Keratinocyte (primary cell): ENCODE measurements around the gene PIBF1. TPM values are rescaled to one million over a fixed set of nuclear protein-coding genes. Genes with fewer than 3 reads are reported as not detected.
A peak's percentile ranks its signal among the peaks of the same experiment; 100 is the strongest.

ENCODE experiments used
- DNase-seq: peaks from one replicate; pipeline ENCODE4 v3.0.0-alpha.2; 2011; ENCODE audit warnings: low read depth, missing footprints, low spot score
- FAIRE-seq: peaks from 2 replicates; lab custom pipeline; 2011; peaks lifted over from hg19 to GRCh38; lab: Jason Lieb, UNC
- H2AFZ ChIP-seq: 2 replicates; pipeline ENCODE4 v1.6.0; 2012; ENCODE audit warnings: low read length, control low read depth, inconsistent platforms; ENCODE audit not compliant: control insufficient read depth
- H3K27ac ChIP-seq: 2 replicates; pipeline ENCODE4 v1.5.1; 2011; ENCODE audit warnings: low read length; ENCODE audit not compliant: control insufficient read depth, insufficient read depth
- H3K27me3 ChIP-seq: 3 replicates; pipeline ENCODE4 v1.6.0; 2011; ENCODE audit warnings: low read length; ENCODE audit not compliant: control insufficient read depth, insufficient read depth; ENCODE audit errors: extremely low read depth
- H3K36me3 ChIP-seq, 2 experiments: 2 replicates in 1 of 2; 3 replicates in 1 of 2; pipeline ENCODE4 v1.5.1; 2011; ENCODE audit warnings: low read length in 2 of 2, mild to moderate bottlenecking in 1 of 2; ENCODE audit not compliant: control insufficient read depth in 2 of 2, insufficient read depth in 2 of 2; ENCODE audit errors: extremely low read depth in 1 of 2
- H3K4me1 ChIP-seq: 3 replicates; pipeline ENCODE4 v1.5.1; 2011; ENCODE audit warnings: low read length; ENCODE audit not compliant: control insufficient read depth, insufficient read depth; ENCODE audit errors: extremely low read depth
- H3K4me2 ChIP-seq: 3 replicates; pipeline ENCODE4 v1.6.0; 2011; ENCODE audit warnings: low read depth, low read length; ENCODE audit not compliant: control insufficient read depth, insufficient read depth; ENCODE audit errors: extremely low read depth
- H3K4me3 ChIP-seq, 3 experiments: fragments of 200-600 bp in 1 of 3; sonication (generic) in 1 of 3; 2 replicates in 2 of 3; 3 replicates in 1 of 3; pipeline ENCODE4 v1.5.1; 2011 to 2016; ENCODE audit warnings: low read length in 3 of 3, mild to moderate bottlenecking in 3 of 3, control low read depth in 2 of 3, inconsistent platforms in 1 of 3, low read depth in 1 of 3, mixed read lengths in 1 of 3, mixed run types in 1 of 3, moderate library complexity in 1 of 3; ENCODE audit not compliant: control insufficient read depth in 2 of 3, insufficient read depth in 2 of 3; ENCODE audit errors: extremely low read depth in 1 of 3
- H3K79me2 ChIP-seq: 2 replicates; pipeline ENCODE4 v1.6.0; 2012; ENCODE audit warnings: low read length; ENCODE audit not compliant: control insufficient read depth, insufficient read depth
- H3K9ac ChIP-seq: 3 replicates; pipeline ENCODE4 v1.6.0; 2011; ENCODE audit warnings: low read length; ENCODE audit not compliant: control insufficient read depth, insufficient read depth; ENCODE audit errors: extremely low read depth
- H3K9me1 ChIP-seq: 3 replicates; pipeline ENCODE4 v1.6.0; 2011; ENCODE audit warnings: low read length; ENCODE audit not compliant: control insufficient read depth, insufficient read depth; ENCODE audit errors: extremely low read depth
- H3K9me3 ChIP-seq: 2 replicates; pipeline ENCODE4 v1.5.1; 2012; ENCODE audit warnings: low read depth, low read length; ENCODE audit not compliant: control insufficient read depth
- H4K20me1 ChIP-seq: 3 replicates; pipeline ENCODE4 v1.6.0; 2011; ENCODE audit warnings: low read length; ENCODE audit not compliant: control insufficient read depth, insufficient read depth; ENCODE audit errors: extremely low read depth
- EZH2 ChIP-seq: IDR thresholded peaks from one replicate; pipeline ENCODE4 v1.6.1; 2012; ENCODE audit warnings: inconsistent platforms, mild to moderate bottlenecking, low read length, moderate library complexity
- dilution Hi-C: fragments of 300-500 bp; cut with MboI; formaldehyde crosslinking; loops from one replicate; pipeline ENCODE4 v1.7.0; 2020; ENCODE audit warnings: low sequenced_read_pairs; ENCODE audit not compliant: extremely low pct_ligation_motif_present
- polyA plus RNA-seq, 5 experiments: library from polyadenylated mRNA; depleted of rRNA in 3 of 5; stranded (reverse) in 3 of 5; stranded (forward) in 1 of 5; unstranded in 1 of 5; fragments of >200 nt; gene quantifications; 1 replicate in 1 of 5; 2 replicates in 3 of 5; 3 replicates in 1 of 5; pipeline versions ENCODE4 v1.2.1 to v1.2.3, GENCODE V29; 2011 to 2012; ENCODE audit warnings: missing spikeins in 2 of 5, low read depth in 1 of 5, low replicate concordance in 1 of 5
- TF ChIP-seq, protein P1 (sequence below), 3 experiments: IDR thresholded peaks in 1 of 3; conservative IDR thresholded peaks in 1 of 3; optimal IDR thresholded peaks in 1 of 3; 2 replicates in 2 of 3; 3 replicates in 1 of 3; pipeline versions ENCODE3 to v1.5.1; 2011; ENCODE audit warnings: low read length in 3 of 3, mild to moderate bottlenecking in 3 of 3, moderate library complexity in 2 of 3, control low read depth in 1 of 3, inconsistent platforms in 1 of 3; ENCODE audit not compliant: insufficient read depth in 2 of 3; ENCODE audit errors: extremely low read depth in 1 of 3

Gene PIBF1
- polyA plus RNA-seq, 1 donor (not counting 4 experiments of a cell fraction or from before 2014, with no cell fraction given) = 9.1 TPM

DNA sequence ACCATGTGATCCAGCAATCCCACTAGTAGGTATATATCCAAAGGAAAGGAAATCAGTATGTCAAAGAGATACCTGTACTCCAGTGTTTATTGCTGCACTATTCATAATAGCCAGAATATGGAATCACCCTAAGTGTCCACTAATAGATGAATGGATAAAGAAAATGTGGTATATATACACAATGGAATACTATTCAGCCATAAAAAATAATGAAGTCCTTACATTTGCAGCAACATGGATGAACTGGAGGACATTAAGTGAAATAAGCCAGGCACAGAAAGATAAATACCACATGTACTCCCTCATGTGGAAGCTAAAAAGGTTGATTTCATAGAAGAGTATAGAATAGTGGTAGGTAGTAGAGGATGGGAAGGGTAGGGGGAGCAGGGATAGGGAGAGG is 30.7 kb upstream of the PIBF1 start:
- H4K20me1 ChIP-seq = no peaks in the 10 kb centered on the region
- DNase-seq = no peak
- H3K4me2 ChIP-seq = no peak overlapping the region
- dilution Hi-C loops = no loop called here
- no peak overlapping the region for H3K27ac ChIP-seq
- H2AFZ ChIP-seq = no peak overlapping the region
- H3K4me1 ChIP-seq = peaks cover 6% of the 10 kb centered on the region
- TF ChIP-seq, protein P1, sequence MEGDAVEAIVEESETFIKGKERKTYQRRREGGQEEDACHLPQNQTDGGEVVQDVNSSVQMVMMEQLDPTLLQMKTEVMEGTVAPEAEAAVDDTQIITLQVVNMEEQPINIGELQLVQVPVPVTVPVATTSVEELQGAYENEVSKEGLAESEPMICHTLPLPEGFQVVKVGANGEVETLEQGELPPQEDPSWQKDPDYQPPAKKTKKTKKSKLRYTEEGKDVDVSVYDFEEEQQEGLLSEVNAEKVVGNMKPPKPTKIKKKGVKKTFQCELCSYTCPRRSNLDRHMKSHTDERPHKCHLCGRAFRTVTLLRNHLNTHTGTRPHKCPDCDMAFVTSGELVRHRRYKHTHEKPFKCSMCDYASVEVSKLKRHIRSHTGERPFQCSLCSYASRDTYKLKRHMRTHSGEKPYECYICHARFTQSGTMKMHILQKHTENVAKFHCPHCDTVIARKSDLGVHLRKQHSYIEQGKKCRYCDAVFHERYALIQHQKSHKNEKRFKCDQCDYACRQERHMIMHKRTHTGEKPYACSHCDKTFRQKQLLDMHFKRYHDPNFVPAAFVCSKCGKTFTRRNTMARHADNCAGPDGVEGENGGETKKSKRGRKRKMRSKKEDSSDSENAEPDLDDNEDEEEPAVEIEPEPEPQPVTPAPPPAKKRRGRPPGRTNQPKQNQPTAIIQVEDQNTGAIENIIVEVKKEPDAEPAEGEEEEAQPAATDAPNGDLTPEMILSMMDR (optimal IDR thresholded peaks at IDR 0.05 in 1 of 3, IDR thresholded peaks at IDR 0.05 in 1 of 3, conservative IDR thresholded peaks at IDR 0.05 in 1 of 3; ENCODE audit: extremely low read depth in 1 of 3, insufficient read depth in 2 of 3, low read length in 3 of 3) = no peak
- no peak for TF ChIP-seq EZH2
- no peak overlapping the region for H3K9ac ChIP-seq
- no peaks in the 10 kb centered on the region for H3K9me1 ChIP-seq
- peaks cover 13% of the 10 kb centered on the region for H3K79me2 ChIP-seq
- no peak overlapping the region for H3K4me3 ChIP-seq
- H3K36me3 ChIP-seq = peaks cover 6 to 43% of the 10 kb centered on the region in 2 experiments
- FAIRE-seq = no peak
- H3K9me3 ChIP-seq = no peaks in the 10 kb centered on the region
- no peaks in the 10 kb centered on the region for H3K27me3 ChIP-seq

DNA sequence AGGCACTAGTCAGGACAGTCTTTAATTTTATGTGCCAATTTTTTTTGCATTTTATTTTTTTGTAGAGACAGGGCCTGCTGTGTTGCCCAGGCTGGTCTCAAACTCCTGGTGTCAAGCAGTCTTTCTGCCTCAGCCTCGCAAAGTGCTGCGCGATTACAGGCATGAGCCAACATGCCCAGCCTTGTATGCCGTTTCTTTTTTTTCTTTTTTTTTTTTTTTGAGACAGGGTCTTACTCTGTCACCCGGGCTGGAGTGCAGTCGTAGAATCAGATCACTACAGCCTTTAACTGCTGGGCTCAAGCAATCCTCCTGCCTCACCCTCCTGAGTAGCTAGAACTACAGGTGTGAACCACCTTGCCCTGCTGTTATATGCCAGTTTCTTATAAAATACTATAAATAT is 27.8 kb upstream of the PIBF1 start:
- Histone ChIP-seq H3K4me2 (no peak overlapping the region), H3K4me3 (no peak overlapping the region), H3K9ac (no peak overlapping the region), H3K27me3 (no peaks in the 10 kb centered on the region), H3K27ac (peak overlapping the region; percentile 14), H3K4me1 (peaks cover 6% of the 10 kb centered on the region), H3K79me2 (peaks cover 11% of the 10 kb centered on the region), H2AFZ (no peak overlapping the region), H3K36me3 (peaks cover 14 to 28% of the 10 kb centered on the region in 2 experiments), H3K9me3 (no peaks in the 10 kb centered on the region), H3K9me1 (no peaks in the 10 kb centered on the region), H4K20me1 (no peaks in the 10 kb centered on the region)
- FAIRE-seq (no peak), DNase-seq (no peak)
- dilution Hi-C loops = no loop called here
- TF ChIP-seq, protein P1 (optimal IDR thresholded peaks at IDR 0.05 in 1 of 3, IDR thresholded peaks at IDR 0.05 in 1 of 3, conservative IDR thresholded peaks at IDR 0.05 in 1 of 3; ENCODE audit: extremely low read depth in 1 of 3, insufficient read depth in 2 of 3, low read length in 3 of 3) = no peak
- no peak for TF ChIP-seq EZH2
